ENCODE data around the gene TMEM150B.

Gene TMEM150B

DNA sequence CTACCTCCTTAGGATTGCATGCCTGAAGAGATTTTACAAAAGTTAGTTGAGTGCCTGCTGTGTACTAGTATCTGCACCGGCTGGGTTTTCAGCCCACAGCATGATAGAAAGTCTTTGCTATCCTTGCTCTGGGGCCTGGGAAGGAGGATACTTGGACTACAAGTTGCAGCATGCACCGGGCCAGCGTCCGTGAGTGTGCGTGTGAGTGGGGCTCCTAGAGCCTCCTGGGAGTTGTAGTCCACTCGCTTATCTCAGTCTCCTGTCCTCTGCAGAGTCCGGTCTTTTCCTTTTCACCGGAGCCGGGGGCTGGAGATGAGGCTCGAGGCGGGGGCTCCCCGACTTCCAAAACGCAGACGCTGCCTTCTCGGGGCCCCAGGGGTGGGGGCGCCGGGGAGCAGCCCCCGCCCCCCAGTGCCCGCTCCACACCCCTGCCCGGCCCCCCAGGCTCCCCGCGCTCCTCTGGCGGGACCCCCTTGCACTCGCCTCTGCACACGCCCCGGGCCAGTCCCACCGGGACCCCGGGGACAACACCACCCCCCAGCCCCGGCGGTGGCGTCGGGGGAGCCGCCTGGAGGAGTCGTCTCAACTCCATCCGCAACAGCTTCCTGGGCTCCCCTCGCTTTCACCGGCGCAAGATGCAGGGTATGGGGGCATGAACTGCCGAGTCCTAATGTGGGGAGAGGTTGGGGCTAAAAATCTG, 20.7 kb downstream of the TMEM150B start:
- Histone ChIP-seq H3K9me2 (ENCODE audit: low read depth, low read length) (no peaks in the 10 kb centered on the region), H3F3A (ENCODE audit: insufficient read depth, low read length) (no peaks in the 10 kb centered on the region), H4K20me1 (ENCODE audit: insufficient read depth, low read length) (no peaks in the 10 kb centered on the region), H3K9ac (ENCODE audit: low read length) (no peak overlapping the region), H3K36me3 (ENCODE audit: insufficient read depth, low read length) (peaks cover 19% of the 10 kb centered on the region), H2AFZ (ENCODE audit: low read length) (no peak overlapping the region), H3K9me3 (ENCODE audit: low read length) (no peaks in the 10 kb centered on the region), H3K4me1 (ENCODE audit: insufficient read depth, low read length, severe bottlenecking) (peaks cover 28% of the 10 kb centered on the region), H3K4me3 (ENCODE audit: low read depth, low read length, poor library complexity, severe bottlenecking) (no peak overlapping the region), H3K27ac (ENCODE audit: low read depth, low read length, poor library complexity, severe bottlenecking) (no peak overlapping the region), H3K4me2 (ENCODE audit: low read length) (no peak overlapping the region), H3K79me2 (ENCODE audit: insufficient read depth, low read length) (no peaks in the 10 kb centered on the region), H3K27me3 (ENCODE audit: insufficient read depth, low read length) (no peaks in the 10 kb centered on the region)
- TF ChIP-seq, protein P1, sequence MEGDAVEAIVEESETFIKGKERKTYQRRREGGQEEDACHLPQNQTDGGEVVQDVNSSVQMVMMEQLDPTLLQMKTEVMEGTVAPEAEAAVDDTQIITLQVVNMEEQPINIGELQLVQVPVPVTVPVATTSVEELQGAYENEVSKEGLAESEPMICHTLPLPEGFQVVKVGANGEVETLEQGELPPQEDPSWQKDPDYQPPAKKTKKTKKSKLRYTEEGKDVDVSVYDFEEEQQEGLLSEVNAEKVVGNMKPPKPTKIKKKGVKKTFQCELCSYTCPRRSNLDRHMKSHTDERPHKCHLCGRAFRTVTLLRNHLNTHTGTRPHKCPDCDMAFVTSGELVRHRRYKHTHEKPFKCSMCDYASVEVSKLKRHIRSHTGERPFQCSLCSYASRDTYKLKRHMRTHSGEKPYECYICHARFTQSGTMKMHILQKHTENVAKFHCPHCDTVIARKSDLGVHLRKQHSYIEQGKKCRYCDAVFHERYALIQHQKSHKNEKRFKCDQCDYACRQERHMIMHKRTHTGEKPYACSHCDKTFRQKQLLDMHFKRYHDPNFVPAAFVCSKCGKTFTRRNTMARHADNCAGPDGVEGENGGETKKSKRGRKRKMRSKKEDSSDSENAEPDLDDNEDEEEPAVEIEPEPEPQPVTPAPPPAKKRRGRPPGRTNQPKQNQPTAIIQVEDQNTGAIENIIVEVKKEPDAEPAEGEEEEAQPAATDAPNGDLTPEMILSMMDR (IDR thresholded peaks at IDR 0.05; ENCODE audit: low read length), result no peak
- no peak for TF ChIP-seq EZH2 (IDR thresholded peaks at IDR 0.05; ENCODE audit: borderline replicate concordance, low read length)

DNA sequence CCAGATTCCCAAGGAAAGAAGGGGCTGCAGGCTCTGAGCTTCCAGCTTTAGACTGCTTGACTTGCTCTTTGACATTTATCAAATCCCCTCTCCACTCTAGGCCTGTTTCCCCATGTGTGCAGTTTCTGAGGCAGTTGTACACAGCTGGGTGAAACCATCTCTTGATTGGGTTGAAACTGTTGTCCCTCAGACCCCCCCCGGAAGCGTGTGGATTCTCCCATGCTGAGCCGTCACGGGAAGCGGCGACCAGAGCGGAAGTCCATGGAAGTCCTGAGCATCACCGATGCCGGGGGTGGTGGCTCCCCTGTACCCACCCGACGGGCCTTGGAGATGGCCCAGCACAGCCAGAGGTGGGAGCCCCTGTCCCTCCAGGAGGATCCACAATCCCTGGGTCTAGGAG, 21.7 kb downstream of the TMEM150B start:
- no peaks in the 10 kb centered on the region for H3K79me2 ChIP-seq (ENCODE audit: insufficient read depth, low read length)
- no peak overlapping the region for H3K9ac ChIP-seq (ENCODE audit: low read length)
- H3K4me3 ChIP-seq (ENCODE audit: low read depth, low read length, poor library complexity, severe bottlenecking), result no peak overlapping the region
- H3K4me2 ChIP-seq (ENCODE audit: low read length), result no peak overlapping the region
- H3K27me3 ChIP-seq (ENCODE audit: insufficient read depth, low read length), result no peaks in the 10 kb centered on the region
- peaks cover 35% of the 10 kb centered on the region for H3K4me1 ChIP-seq (ENCODE audit: insufficient read depth, low read length, severe bottlenecking)
- no peak overlapping the region for H3K27ac ChIP-seq (ENCODE audit: low read depth, low read length, poor library complexity, severe bottlenecking)
- H3K9me3 ChIP-seq (ENCODE audit: low read length), result no peaks in the 10 kb centered on the region
- no peaks in the 10 kb centered on the region for H4K20me1 ChIP-seq (ENCODE audit: insufficient read depth, low read length)
- no peaks in the 10 kb centered on the region for H3K9me2 ChIP-seq (ENCODE audit: low read depth, low read length)
- no peak overlapping the region for H2AFZ ChIP-seq (ENCODE audit: low read length)
- H3K36me3 ChIP-seq (ENCODE audit: insufficient read depth, low read length), result peaks cover 12% of the 10 kb centered on the region
- TF ChIP-seq EZH2 (IDR thresholded peaks at IDR 0.05; ENCODE audit: borderline replicate concordance, low read length), result no peak
- TF ChIP-seq, protein P1 (IDR thresholded peaks at IDR 0.05; ENCODE audit: low read length), result no peak
- H3F3A ChIP-seq (ENCODE audit: insufficient read depth, low read length), result no peaks in the 10 kb centered on the region

DNA sequence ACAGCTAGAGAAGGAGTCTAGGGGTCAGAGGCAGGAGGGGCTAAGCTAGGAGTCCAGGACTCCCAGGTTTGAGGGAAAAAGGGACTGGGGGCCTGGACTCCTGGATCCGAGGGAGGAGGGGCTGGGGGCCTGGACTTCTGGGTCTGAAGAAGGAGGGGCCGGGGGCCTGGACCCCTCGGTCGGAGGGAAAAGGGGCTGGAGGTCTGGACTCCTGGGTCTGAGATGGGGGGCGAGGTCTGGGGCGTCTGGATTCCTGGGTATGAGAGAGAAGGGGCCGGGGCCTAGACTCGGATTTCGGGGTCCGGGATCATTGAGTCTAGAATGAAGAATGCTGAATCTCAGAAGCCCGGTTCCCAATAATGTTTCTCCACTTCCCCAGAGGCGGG, 22.8 kb downstream of the TMEM150B start:
- Histone ChIP-seq H3K9ac (ENCODE audit: low read length) (peak overlapping the region; percentile 72), H3F3A (ENCODE audit: insufficient read depth, low read length) (no peaks in the 10 kb centered on the region), H4K20me1 (ENCODE audit: insufficient read depth, low read length) (no peaks in the 10 kb centered on the region), H3K4me2 (ENCODE audit: low read length) (peak overlapping the region; percentile 67), H3K4me3 (ENCODE audit: low read depth, low read length, poor library complexity, severe bottlenecking) (peak overlapping the region; percentile 62), H3K27ac (ENCODE audit: low read depth, low read length, poor library complexity, severe bottlenecking) (peak overlapping the region; percentile 4), H3K4me1 (ENCODE audit: insufficient read depth, low read length, severe bottlenecking) (peaks cover 28% of the 10 kb centered on the region), H3K9me3 (ENCODE audit: low read length) (no peaks in the 10 kb centered on the region), H3K27me3 (ENCODE audit: insufficient read depth, low read length) (no peaks in the 10 kb centered on the region), H3K9me2 (ENCODE audit: low read depth, low read length) (no peaks in the 10 kb centered on the region), H2AFZ (ENCODE audit: low read length) (no peak overlapping the region), H3K36me3 (ENCODE audit: insufficient read depth, low read length) (peaks cover 12% of the 10 kb centered on the region), H3K79me2 (ENCODE audit: insufficient read depth, low read length) (no peaks in the 10 kb centered on the region)
- no peak for TF ChIP-seq EZH2 (IDR thresholded peaks at IDR 0.05; ENCODE audit: borderline replicate concordance, low read length)

All from OCI-LY1 (cell line).